NOMO-1 treated with dmso at 0.1 percent for 144 hours (cell line): ENCODE results near the gene CYP46A1.

Experiments used
- DNase-seq: peaks from one replicate; lab custom pipeline; 2025; ENCODE audit not compliant: unreplicated experiment; lab: John Stamatoyannopoulos, UW

The CYP46A1 gene

DNA sequence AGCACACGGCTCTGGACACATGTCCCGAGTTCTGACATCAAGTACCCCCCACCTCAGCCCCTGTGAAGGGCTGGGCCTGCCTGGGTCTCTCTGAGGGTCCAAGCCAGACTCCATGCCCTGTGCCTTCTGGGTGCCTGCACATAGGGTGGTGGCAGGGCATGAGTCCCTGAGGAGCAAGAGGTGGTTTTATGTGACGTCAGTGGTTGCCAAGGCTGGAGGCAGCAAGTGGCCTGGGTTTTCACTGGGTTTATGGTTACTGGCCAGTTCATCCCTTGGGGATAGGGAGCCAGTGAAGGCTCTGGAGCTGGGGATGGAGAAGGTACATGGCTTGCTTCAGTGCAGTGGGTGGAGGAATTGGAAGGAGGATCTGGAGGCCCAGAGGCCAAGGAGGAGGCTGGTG, 58.0 kb downstream of the CYP46A1 start:
- DNase-seq, result no peak

DNA sequence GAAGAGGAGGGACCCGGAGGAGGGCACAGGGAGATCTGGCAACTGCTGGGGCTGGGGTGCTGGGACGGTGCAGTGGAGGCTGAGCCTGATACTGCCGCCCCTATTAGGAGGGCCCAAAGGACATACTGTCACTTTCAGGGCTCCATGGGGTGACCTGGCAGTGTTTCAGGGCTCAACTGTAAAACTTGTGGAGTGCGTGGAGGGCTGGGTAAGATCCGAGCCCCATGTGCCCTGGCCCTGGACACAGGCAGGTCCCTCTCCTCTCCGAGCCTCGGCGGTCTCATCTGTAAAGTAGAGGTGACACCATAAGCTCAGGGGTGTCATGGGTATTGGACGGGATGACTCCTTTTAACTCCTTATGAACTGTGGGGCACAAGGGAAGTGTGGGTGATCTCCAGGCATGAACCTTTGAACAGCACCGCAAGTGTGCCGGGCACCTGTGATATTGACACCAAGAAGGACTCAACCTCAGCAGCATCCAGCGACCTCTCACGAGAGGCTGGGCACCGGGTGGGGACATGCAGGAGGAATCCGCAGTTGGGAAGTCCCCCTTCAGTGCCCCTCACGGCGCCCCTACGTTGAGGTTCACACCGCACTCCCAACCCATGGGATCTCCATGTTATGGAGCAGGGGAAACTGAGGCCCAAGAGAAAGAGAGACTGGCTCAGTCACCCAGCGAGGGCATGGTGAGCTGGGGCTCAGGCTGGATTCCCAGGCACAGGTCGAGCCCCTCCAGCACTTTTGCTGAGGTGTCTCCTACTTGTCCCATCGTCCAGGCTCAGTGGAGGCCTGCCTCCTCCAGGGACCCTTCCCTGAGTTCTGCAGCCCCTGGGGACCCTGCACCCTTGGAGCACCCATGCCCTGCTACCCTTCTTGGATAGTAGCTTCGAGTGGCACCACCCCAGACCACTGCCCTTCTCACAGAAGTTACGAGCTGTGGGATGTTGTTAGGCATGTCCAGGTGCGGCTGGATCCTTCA, 58.7 kb downstream of the CYP46A1 start:
- no peak for DNase-seq

DNA sequence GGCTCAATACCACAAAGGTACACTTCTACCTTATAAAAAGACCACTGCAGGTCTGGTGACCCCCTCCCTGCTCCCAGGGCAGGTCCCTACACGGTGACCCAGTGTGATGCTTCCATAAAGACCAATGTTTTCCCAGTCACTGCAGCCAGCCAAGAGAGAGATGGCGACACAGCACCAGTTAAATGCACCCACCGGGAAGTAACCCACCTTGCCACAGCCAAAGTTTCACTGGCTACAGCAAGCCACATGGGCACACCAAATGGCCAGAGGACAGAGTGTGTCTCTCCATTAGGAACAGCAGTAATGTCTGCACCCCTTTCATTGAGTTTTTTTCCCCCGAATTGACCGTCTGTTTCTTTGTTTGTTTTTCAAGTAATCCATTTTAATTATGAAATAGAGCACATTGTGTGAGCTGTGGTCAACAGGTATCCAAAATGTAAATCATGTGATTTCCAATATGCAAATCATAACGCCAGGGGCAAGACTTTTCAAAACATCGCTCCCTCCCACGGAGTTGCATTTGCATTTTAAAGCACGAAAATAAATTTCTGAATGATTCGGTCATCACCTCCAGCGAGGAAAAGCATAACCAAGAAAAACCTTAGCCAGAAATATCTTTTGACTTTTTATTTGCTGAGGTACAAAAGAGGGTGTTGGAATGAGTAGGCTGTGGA, 60.2 kb downstream of the CYP46A1 start:
- no peak for DNase-seq

DNA sequence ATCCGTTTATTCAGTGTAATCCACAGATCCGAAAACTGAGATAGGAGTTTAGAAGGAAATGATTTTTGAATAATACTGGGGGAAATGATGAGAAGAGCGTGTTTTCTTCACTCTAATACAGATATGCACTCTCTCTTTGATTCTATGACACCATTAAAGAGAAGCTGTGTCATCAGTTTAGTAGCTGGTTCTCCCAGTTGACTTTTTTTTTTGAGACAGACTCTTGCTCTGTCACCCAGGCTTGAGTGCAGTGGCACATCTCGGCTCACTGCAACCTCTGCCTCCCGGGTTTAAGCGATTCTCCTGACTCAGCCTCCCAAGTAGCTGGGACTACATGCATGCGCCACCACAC, 60.8 kb downstream of the CYP46A1 start:
- no peak for DNase-seq

DNA sequence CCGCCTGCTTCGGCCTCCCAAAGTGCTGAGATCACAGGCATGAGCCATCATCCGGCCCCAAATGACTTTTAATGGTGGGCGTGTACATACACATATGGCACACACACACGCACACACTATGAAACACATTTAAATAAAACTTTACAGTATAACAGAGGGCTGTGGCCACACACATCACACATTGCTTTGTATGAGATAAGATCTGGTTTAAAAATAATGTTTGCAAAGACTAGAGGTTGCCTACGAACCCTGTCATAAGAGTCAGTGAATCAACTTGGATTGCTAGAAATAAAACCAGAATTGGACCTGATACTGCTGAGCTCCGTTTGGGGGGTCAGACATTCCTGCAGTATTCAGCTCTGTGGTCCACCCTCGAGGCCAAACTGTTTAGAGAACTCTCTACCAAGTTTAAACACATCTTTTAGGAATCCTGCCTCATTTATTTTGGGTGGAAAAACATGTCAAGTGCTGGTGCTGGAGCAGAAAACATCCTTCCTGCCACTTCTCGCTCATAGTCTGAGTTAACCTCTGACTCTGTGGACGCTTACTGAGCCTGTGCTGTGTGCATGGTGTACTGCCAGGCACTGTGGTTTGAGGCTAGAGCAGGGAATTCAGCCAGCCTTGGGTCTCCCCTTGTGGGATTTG, 61.3 kb downstream of the CYP46A1 start:
- no peak for DNase-seq

DNA sequence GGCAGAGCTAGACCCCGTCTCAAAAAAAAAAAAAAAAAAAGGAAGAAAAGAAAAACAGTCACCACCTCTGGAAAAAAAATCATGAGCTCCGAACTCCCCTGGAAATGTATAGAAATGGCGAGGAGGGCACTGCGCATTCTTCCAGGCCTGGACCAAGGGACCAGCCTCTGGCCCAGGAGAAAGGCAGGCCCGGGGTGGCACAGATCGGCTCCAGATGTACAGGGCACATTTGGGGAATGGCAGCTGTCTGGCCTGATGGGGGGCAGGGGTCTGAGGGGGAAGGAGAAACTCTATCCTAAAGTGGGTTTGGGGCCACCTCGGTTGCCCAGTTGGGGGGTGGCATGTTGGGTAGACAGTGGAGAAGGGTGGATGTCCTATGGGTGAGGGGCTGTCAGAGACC, 63.1 kb downstream of the CYP46A1 start:
- no peak for DNase-seq

DNA sequence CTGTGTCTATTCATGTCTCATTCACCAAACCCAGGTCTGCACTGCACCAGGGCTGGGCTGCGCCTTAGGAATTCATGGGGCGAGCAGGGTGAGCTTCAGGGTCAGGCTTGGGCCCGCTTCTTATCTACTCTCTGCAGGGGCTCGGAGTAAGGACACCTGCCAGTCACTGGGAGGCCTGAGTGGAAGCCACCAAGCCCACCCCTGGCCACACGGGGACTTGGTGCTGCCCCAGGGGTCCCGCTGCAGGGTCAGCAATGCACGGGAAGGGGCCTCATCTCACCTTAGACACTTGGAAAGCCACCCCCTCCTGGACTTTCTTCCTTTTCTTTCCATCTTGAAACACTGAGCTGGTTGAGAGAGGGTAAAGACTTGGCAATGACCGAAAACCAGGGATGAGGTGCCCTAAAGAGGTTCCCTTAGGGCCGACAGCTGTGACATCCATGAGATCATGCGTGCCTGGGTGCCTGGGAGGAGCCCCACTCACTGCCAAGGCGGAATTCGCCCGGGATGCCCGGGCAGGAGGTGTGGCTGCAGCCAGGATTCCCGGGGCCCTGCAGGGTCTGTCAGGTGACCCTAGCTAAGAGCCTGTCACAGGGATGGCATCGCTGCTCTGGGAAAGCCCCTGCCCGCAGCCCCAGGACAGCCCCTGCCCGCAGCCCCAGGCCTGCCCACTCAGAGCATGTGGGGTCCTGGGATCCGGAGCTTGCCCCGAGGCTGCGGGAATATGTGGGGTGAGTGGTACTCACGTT, 63.7 kb downstream of the CYP46A1 start:
- no peak for DNase-seq

DNA sequence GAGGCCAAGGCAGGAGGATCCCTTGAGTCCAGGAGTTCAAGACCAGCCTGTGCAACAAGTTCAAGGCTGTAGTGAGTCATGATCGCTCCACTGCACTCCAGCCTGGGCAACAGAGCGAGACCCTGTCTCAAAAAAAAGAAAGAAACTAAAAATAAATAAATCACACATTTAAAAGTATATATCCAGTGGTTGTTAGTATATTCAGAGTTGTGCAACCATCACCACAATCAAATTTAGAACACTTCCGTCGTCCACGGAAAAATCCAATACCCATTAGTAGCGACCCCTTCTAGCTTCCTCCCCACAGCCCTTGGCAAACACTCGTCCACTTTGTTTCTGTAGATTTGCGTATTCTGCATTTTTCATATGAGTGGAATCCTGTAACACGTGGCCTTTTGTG, 64.4 kb downstream of the CYP46A1 start:
- no peak for DNase-seq

DNA sequence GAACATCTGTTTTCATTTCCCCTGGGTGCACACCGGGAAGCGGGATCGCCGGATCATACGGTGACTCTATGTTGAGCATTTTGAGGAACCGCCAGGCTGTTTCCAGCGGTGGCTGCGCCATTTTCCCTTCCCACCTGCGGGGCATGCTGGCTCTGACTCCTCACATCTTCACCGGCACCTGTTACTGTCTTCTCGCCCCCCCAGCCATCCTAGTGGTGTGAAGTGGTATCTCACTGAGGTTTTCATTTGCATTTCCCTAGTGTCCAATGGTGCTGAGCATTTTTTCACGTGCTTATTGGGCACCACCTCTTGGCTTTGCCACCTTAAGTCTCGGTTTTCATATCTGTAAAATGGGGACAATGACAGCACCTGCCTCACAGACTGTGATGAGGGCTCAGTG, 65.0 kb downstream of the CYP46A1 start:
- no peak for DNase-seq

DNA sequence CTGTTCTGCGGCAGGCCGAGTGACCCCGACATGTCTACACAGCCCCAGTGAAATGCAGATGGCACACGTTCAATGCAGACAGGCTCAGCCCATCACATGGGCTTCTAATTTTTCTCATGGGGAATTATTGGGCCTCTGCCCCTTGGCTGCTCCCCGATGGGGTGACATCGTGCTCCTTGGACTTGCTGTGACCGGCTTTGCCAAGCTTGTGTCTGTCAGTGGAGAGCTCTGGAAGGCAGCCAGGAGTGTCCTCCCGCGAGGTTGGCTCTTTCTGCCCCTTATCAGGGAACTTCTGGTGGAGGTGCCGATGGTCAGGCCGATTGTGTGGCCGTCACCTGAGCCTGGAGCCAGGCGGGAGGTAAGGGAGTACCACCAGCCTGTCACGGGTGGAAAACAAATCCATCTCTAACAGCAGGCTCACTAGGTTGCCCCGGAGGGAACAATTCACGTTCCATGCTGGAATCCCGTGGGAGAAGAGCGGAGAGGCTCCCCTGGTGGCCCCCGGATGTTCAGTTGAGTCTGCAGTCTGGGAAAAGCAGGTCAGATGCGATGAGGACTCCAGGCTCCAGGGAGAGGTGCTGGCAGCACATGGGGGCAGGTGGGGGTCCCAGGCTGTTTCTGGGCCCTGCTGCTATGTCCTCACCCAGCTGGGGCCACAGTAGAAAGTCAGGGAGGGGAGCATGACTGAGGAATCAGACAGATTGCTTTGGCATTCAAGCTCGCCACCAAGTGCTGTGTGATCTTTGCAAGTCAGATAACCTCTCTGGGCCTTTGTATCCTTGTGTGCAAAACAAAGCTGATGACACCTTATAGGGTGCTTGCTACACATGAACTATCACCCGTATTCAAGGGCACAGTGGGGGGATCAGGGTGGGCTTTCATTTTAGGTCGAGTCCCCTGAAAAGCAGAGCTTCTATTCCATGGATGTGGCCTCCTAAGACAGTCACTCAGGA, 65.9 kb downstream of the CYP46A1 start:
- no peak for DNase-seq

DNA sequence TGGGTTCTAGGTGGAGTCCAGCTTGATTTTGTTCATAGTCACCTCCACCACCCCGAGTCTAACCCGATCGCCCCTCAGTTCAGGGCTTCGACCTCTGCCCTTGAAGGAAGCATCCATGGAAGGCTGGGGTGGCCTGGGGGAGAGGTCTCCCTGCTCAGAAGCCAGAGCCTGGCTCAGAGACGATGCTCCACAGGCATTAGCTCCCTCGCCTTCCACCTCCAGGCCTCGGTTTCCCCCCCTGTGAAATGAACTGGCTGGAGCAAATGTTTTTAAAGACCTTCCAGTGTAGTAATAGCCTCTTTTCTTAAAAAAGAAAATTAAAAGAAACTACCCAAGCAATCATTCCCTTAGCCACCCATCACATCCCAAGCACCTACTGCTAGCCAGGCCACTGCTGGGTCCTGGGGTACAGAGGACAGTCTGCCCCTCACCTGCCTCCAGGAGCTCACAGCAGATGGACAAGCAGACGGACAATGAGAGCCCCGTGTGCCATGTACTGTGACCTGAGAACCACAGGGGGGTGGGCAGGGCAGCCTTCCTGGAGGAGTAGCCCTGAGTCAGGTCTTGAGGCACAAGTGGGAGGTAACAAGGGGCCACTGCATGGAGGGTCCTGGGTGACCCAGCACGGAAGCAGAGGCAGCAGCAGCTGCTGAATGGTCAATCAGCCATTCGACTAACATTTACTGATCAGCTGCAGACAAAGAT, 66.8 kb downstream of the CYP46A1 start:
- DNase-seq, result no peak

DNA sequence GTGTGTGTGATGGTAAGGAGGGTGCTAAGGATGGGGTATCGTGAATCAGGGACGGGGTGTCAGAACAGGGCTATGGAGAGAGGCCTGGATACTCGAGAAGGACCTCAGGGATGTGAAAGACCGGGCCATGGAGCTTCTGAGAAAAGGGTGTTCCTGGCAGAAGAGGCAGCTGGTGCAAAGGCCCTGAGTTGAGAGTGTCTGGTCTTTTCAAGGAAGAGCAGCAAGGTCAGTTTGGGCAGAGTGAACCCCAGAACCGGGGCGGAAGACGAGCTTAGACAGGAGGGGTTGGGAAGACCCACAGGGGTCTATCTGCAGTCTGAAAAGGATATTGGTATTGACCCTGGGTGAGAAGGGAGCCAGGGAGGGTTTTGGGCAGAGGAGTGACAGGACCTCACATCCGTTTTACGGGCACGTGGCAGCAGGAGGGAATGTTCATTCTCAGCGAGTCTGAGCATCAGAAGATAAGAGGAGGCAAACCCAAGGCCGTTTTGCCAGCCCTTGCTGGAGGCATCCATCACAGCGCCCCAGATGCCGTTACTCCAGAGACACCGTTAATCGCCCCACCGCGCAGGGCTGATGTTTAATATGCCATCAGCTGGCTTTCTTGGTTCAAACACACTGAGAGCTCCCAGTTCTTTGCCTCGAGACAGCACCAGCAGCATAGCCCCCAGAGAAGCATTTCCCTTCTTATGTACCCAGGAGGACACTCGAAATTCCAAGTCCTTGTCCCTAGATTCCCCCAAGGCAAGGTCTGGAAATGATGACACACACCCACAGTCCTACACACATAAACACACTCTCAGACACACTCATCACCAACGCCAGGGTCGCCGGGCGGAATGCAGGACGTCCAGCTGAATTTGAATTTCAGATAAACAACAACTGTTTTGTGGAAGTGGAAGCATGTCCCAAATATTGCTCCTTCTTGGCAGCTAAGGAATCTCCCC, 67.7 kb downstream of the CYP46A1 start:
- no peak for DNase-seq

DNA sequence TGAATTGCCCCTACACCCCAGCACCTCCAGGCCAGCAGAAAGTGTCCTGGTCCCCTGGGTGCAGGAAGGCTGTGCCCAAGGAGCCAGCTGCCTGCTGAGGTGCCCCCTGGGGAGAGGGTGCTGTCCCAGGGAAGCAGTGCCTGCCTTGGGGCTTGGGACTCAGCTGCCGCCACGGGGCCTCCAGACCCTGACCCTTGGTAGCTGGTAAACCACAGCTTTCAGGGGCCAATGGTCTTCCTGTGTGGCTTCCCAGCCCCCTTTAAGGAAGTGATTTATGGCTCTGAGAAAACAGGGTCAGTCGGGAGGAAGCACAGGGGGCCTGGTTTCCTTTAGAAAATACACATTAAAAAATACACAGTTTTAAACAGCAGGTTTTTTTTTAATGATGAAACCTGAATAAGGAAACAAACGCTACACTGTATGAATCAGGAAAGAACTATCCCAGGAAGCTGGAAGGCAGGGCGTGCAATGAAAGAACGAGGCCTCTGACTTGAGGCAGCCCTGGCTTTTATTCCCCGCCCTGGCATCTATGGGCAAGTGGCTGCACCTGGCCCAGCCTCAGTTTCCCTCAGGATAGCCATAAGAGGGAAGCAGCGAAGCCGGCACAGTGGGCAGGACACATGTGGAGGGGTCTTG, 68.5 kb downstream of the CYP46A1 start:
- DNase-seq, result no peak

DNA sequence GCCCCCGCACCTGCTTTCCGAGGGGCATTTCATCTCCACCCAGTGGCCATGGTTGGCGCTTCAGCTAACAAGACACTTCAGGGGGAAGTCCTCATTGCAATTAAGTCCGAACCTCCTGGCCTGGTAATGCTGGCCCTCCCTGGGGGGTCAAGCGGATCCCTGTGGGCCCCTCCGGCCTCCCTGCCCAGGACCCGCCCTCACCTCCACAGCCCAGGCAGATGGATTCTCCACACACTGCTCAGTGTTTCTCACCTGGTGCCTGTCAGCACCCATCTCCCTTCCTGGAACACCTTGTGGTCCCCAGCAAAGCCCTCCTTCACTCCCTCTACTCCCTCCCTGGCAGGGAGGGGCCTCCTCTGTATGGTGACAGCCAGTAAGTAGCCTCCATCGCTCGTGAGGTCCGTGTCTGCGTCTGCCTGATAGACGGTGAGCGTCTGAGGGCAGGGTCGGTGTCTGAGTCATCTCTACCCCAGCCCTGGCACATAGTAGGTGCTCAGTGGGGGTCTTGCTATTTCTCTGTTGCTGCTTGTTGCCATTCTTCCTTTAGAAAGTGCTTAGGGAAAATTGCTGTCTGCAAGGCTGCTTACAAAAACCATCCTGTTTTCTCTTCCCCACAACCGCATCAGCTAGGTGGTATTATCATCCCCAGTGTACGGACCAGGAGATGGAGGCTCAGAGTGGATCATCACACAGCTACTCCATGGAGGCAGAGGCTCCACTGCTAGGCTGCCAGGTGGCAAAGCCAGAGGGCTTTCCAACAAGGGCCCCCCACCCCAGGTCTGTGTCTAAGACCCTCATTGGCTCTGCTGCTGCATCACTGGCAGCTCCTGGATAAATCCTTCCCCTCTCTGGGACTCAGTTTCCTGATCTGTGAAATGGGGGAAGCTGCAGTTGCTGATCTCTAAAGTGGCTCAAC, 69.4 kb downstream of the CYP46A1 start:
- no peak for DNase-seq

DNA sequence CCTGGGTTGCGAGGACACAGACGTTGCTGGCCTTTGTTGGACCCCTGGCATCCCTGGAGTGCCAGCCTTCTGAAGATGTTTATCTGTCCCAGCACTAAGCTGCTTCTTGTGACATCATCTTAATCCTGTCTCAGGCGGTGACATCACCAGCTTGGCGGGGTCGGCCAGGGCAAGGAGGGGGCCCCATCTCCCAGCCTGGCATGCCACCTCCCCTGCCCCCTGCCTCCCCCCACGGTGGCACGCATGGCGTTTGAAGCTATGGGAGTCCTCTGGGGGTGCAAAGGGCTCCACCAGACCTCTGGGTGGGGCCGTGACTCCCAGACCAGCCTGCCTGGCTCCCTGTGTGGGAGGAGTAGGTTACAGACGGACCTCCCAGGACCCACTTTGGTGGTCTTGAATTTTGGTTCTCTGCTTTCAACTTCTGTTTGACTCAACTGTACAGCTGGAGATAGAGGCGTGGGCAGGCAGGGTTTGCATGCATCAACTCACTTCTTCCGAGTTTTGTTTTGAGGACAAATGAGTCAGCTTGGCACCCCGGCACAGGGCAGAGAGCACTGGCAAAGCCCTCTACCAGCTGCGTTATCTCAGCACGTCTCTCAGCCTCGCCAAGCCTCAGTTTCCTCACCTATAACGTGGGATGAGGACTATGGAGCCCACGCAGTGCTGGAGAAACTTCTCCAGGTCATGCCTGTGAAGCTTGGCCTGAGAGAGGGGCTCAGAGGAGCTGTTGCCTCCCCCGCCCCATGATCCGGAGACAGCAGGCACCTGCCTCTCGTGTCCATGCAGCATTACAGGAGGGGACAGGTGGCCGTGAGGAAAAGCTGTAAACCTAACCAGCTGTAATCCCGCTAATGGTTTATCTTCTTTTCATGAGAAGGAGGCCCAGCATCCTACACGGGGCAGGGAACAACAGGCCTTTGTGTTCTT, 70.3 kb downstream of the CYP46A1 start:
- DNase-seq, result no peak

DNA sequence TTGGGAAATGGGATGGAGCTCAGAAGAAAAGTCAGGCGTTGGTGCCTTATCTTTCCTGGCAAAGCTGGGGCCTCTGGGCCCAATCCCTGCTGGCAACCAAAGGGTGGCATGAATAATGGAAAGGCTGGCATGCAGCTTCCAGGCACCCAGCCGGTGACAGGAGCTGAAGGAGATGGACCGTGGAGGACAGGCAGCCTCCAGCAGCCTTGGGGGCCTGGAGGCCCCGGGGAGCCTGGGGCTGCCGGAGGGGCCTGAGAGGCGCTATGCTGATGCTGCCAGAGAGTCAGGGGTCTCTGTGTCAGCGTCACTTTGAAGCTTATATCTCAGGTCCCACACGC, 70.9 kb downstream of the CYP46A1 start:
- DNase-seq, result no peak
